ENCODE results near the gene ARL2BP.
"Not testable (repeated sequence)": the region's sequence is repeated elsewhere in the genome, so short reads cannot be mapped to it uniquely, and the experiment has no call there.

ARL2BP gene

DNA sequence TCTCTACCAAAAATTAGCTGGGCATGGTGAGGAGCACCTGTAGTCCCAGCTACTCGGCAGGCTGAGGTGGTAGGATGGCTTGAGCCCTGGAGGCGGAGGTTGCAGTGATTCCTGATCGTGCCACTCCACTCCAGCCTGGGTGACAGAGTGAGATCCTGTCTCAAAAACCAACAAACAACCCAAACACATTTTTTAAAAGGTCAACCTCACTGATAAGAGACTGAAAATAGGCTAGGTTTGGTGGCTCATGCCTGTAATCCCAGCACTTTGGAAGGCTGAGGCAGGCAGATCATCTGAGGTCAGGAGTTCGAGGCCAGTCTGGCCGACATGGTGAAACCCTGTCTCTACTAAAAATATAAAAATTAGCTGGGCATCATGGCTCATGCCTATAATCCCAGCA, 30.9 kb downstream of the ARL2BP start:
- DNase-seq; intact Hi-C loops (cut with DNase I): not testable (repeated sequence)

DNA sequence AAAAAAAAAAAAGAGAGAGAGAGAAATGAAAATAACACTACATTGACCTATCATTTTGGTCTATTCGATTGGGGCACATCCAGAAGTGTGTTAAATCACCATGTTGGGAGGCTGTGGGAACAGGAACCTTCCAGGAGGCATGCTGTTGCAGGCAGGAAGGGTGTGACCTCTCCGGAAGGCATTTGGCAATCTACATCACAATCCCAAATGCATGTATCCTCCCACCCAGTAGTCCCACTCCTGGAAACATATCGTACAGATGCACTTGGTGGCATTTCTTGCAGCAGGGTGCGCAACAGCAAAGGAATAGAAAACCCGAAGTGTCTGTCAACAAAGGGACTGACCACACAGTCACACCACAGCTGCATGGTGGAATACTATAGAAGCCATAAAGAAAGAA, 31.5 kb downstream of the ARL2BP start:
- peak in 1 of 42 donors; percentile 43 for DNase-seq
- intact Hi-C loops (cut with DNase I): no loop called here

DNA sequence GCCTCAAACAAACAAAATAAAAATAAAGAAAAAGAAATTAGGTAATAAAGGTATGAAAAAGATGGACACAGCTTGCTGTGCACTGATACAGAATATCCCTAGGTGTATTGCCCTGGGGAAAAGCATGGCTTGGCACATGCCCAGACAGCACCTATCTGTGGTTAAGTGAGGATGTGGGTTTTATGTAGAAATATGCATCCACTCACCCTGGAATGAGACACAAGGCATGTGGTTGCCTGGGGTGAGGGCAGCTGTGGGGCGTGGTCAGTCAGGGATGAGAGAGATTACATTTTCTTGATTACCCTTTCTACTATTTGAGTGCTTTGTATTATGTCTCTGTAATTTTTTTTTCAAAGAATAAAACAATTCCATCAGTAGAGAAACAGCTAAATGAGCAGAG, 32.5 kb downstream of the ARL2BP start:
- DNase-seq: no peak
- intact Hi-C loops (cut with DNase I): no loop called here

DNA sequence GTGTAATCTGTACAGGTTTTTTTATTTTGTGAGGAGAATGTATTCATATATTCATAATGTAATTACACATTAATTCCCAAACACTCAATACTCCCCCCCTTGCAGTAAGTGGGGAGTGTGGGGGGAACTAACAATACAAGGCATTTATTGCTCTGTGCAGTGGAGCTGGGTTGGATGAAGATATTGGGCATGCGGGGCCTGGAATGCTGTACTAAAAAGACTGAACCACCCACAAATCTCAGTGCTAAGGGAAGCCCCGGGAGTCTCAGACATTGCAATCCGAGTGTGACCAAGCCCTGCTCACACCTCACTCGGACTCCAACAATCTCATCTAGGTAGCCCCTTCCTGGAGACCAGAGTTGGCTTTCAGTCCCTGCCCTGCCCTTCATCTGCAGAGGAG, 33.4 kb downstream of the ARL2BP start:
- DNase-seq: peak in 33 of 42 donors; percentile 27 to 88 (median 67)
- intact Hi-C loops (cut with DNase I): no loop called here

DNA sequence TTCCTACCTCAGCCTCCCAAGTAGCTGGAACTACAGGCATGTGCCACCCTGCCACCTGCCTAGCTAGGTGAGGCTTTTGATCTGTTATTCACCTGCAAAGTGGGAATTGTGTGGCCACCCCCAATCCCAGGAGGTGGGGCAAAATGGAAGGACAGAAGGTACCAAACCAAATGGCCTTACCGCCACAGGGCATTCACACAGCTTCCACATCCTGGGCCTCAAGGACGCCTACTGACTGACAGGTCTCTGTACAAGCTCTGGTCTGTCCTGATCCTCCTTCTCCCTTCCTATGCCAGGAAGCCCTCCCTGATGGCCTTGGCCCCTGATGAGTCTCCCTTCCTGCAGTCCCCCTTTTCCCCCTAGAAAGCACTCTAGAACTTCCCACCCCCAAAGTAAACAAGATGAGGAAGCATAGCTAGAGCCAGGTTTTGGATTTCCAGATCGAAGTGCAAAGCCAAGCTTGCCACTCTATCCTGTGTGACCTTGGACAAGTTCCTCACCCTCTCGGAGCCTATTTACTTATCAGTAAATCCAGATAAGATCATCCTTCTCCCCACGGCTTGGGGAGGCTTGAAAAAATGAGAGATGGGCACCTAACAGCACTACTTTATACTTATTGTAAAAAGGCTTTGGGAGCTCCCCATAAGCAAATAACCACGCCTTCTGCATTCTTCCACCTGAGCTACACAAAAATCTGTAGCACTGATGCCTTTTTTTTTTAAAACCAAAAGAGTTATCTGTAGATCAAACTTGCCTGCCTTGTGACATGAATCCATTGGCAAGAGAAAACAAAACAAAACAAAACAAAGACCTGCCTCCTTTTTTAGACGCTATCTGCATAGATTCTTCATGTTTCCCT, 35.0 kb downstream of the ARL2BP start:
- intact Hi-C loops (cut with DNase I): no loop called here
- DNase-seq: no peak

DNA sequence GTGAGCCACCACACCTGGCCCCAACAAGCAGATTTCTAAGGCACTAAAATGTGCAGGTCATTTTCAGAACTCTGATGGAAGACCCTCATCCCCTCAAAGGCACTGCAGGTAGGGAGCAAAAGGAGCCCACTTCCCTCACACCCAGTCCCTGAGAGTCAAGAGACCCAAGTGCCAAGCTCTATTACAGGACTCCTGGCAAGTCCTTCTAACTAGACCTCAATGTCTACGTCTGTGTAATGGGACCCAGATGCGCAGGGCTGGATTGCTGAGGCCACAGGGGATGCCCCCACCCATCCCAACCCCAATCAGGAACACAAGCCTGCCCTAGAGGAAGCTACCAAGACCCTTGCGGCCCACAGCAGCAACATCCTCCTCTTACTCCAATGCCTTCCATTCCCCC, 36.7 kb downstream of the ARL2BP start:
- intact Hi-C loops (cut with DNase I): no loop called here

DNA sequence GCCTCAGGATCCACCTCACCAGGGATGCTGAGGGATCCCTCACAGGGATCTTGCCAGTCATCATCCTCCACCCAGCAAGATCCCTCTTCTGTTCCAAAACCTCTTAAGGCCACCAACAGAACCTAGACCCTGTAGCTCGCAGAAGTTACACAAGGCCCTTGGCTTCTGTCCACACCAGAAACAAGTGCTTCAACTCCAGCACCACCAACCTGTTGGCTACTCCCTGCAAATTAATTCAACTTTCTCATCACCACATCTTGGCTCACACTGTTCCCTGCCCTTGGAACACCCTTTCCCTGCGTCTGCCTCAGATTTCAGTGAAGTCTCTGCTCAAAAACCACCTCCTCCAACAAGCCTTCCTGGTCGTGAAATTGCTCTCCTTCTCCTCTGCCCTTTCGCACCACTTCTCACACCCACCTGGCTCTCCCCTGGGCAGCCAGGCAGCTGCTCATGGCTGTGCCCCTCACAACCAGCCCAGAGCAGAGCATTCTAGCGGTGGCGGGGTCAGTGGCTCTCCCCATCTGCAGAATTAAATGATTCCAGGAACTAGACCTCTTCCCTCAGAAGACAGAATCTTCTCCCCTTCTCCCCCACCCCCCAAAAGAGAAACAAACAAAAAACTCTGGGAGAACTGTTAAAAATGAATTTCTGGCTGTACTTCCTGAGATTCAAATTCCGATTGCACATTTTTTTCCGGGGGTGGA, 37.6 kb downstream of the ARL2BP start:
- no peak for DNase-seq
- intact Hi-C loops (cut with DNase I): no loop called here

More for the DNA sequence above, 36.7 kb downstream of the ARL2BP start:
- no peak for DNase-seq

DNA sequence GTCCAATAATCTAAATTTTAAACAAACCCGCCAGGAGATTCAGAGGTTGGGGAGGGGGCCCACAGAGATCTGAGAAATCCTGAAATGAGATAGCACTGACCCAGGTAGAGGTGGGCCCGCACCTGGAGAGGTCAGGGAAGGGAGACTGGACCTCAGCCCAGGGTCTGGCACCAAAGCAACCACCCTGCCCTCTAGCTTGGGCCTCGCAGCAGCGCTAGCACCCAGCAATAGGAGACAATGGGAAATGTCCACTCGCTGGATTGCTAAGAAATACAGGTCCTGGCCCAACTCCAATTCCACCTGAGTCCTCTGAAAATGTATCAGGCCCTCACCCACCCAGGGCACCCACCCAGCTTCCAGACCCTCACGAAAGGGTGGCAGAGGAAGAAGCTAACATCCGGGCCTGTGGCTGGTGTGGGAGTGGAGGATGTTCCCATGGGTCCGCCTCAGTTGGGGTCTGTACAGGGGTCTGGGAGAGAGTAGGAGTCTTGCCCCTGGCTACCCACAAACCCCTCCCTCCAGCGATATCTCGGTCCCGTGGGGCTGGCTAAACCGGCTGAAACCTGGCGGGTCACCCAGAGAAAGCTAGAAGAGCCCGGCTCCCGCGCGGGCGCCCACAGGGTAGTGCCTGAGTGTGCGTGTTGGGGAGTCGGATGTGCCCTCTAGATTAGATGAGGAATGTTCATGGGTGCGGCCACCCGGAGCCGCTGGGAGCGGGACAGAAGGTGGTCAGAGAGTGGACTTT, 38.3 kb downstream of the ARL2BP start:
- intact Hi-C loops (cut with DNase I): no loop called here
- peak in 9 of 42 donors; percentile 35 to 71 (median 52) for DNase-seq

DNA sequence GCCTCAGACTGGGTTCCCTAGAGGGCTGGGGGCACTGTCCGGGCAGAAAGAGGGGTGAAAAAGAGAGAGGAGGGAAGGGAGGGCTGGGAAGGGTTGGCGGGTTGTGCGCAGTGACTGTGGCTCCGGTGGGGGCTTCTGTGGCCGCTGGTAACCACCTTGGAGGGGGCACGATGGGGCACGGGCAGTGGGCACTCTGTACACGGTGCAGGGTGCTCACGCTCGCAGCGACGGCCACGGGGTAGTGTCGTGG, 38.8 kb downstream of the ARL2BP start:
- intact Hi-C loops (cut with DNase I): no loop called here
- DNase-seq: no peak

DNA sequence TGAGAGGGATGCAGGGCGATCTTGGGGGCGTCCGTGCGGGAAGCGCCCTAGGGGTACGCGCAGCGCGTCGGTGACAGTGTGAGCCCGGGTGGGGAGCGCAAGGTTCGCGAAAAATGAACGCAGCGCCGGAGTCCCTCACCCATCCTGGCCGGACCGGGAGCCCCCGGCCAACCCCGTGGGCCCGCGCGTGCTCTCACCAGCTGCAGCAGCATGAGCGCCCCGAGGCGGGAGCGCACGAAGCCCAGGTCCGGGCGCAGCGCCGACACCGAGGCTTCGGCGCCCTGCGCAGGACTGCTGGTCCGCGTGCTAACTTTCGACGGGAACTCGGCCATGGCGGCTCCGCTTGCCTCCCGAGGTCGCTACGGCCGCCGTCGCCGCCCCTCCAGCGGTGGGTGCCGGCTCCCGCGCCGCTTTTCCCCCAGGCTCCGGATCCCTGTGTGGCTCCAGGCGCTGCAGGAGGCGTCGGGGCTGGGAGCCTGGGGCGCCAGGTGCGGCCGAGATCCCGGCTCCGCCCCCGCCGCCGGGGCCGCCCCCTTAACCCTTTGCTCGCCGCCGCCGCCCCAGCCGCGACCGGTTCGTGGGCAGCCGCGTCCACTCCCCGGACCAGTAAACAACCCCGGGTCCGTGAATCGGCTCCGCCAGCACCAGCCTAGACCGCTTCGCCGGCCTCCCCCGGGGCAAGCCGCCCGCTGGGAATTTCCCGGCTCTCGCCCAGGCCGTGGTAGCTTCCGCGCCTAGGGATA, 39.3 kb downstream of the ARL2BP start, which contains the start of gene PLLP:
Gene PLLP (minus strand): TSS at position 464 of the 743 bp plus-strand sequence. CDS start 132 bp downstream, at position 332.
- intact Hi-C loops (cut with DNase I): no loop called here
- DNase-seq: peak in 41 of 42 donors; percentile 38 to 90 (median 75)

DNA sequence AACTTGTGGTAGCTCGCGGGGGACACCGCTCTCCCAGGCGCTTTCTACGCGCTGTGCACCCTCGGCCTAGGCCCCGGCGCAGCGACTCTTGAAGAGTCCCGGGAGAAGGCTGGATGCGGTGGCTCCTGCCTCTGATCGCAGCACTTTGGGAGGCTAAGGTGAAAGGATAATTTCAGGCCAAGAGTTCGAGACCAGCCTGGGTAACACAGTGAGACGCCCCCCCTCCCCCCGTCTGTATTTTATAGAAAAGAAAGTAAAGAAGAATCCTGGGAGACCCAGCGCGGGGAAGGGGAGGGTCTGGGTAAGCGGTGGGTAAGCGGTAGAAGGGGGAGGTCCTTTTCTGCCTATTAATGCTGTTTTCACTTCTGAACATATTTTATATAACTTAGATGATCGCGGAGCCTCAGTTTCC, 39.9 kb downstream of the ARL2BP start:
- DNase-seq: no peak
- intact Hi-C loops (cut with DNase I): no loop called here

DNA sequence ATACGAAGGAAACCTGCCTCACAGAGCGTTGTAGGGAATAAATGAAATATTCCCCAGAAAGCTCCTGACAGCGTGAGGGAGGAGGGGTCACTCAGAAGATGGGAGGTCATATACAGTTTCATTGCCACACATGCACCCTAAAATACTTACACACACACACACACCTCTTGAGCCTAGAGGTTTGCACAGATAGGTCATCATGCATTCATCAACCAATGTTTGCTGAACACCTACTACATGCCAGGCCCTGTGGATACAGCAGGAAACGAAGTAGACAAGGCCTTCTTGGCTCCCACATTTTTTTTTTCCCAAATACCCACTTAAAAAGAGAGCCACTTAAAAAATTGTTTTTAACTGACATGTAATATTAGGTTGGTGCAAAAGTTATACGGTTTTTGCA, 40.3 kb downstream of the ARL2BP start:
- intact Hi-C loops (cut with DNase I): no loop called here
- no peak for DNase-seq

DNA sequence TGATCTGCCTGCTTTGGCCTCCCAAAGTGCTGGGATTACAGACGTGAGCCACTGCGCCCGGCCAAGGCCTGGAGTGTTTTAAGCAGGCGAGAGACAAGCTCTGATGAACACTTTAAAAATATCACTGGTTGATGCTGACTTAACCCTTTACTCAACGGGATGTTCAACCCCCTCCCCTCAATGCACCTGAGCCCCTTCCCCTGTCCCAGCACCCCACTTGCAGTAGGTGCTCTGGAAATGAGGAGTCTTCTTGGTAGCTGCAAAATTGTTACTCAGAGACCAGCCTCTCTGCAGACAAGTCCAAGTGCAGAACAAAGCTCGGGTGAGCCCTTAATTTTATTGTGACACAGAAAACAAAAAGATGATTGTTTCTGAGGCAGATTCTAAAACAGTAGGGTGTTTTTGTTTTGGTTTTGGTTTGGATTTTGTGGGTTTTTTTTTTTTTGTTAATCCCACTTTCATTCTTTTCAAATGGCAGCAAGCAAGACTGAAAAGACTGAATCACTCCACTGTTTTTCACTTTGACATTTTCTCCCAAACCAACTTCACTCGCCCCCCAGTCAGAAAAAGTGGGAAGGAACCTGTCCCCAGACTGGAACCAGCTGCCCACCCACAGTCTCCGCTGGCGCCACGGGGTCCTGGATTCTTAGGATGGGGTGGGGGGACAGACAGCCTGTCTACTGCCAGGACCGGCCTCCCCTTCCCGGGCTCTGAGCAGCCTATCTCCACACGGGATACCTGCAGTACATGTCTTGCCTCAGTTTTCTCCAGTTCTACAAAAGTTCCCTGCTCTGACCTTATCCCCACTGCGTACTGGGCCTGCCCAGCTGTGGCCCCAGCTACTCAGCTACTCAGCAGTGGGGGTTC, 44.6 kb downstream of the ARL2BP start:
- intact Hi-C loops (cut with DNase I): no loop called here

DNA sequence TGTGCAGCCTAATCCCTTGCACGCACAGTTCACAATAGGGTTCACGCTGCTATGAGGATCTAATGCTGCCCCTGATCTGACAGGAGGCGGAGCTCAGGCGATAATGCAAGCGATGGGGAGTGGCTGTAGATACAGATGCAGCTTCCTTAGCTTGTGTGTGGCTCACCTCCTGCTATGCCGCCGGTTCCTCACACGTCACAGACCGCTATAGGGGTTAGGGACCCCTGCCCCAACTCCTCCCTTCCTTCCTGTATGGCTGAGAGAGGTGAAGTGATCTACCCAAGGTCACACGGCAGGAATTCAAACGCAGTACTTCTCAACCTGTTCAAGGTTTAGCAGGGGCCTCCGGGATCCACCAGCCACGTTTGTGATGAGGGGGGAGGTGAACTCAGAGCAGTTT, 52.8 kb downstream of the ARL2BP start:
- DNase-seq: no peak
- intact Hi-C loops (cut with DNase I): no loop called here

More for the DNA sequence above, 44.6 kb downstream of the ARL2BP start:
- peak in 20 of 42 donors; percentile 15 to 76 (median 50) for DNase-seq

DNA sequence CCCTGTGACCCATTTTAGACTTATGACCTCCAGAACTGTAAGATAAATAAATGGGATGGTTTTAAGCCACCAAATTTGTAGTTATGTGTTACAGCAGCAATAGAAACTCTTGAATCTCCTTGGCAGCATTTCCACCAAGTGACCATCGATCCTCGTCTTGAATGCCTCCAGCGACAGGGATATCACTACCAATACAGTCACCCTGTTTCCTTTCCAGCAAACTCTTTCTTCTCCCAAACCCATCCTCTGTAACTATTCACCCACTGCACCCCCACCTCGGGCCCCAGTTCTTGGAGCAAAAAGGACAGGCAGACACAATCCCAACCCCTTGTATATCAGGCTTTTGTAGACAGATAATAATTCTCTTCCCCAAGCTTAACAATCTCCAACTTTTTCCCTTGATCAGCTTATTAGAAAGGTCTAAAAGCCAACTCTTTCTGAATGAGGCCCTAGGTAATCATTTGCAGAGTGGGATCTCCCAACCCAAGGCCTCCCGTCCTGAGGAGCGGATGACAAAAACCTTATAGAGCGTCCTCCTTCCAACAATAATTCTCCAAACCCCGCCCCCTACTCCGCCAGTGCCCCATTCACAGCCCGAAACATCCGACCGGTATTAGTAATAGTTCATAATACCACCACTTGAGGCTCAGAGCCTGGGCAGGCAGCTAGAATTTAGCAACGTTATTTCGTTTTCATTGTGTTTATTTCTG, 54.1 kb downstream of the ARL2BP start:
- DNase-seq: peak in 11 of 42 donors; percentile 16 to 64 (median 46)
- intact Hi-C loops (cut with DNase I): no loop called here

DNA sequence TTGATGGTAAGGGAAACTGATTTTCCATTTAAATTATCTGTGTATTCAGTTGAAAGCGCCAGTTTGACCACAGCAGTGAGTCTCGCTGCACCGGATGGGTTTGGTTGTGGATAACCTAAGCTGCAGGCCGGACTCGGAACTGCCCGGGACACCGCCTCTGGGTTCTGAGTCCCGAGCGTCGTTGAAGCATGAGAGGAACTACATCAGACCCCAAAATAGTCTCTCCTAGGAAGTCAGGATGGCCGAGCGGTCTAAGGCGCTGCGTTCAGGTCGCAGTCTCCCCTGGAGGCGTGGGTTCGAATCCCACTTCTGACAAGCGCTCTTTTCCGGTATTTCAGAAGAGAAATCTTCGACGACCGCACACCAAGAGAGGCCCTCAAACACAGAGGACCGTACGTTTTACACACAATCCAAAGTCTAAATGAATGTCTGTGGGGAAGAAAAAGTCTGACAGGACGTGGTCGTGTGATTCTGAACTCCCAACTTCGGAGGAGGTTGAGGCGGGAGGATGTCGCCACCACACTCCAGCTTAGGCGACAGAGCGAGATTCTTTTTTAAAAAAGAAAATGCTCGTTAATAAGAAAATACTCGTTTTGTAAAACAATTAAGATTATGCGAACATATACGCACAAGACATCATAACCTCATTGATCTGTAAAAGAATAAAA, 54.8 kb downstream of the ARL2BP start:
- intact Hi-C loops (cut with DNase I): loop anchor here (1.0 to 5.0 kb wide), 3 partner anchors 72 to 217 kb away; partner anchors contain the start of gene CX3CL1

More for the DNA sequence above, 54.8 kb downstream of the ARL2BP start:
- peak; percentile 71 to 95 (median 86) for DNase-seq
